Measurements from ENCODE around the gene ANLN.
"Not testable (repeated sequence)": the region's sequence is repeated elsewhere in the genome, so short reads cannot be mapped to it uniquely, and the experiment has no call there.

ANLN gene

GRCh38 chr7:36486336-36486735, 96.7 kb downstream of the ANLN start:
- in situ Hi-C loops (cut with HindIII; ENCODE audit: low pct_ligation_motif_present, low pct_unique_long_range_greater_than_20kb, low sequenced_read_pairs) = loop anchor here (25.0 kb wide), 3 partner anchors 126 to 726 kb away; no protein-coding TSS in a partner anchor
- no peak for DNase-seq

DNA sequence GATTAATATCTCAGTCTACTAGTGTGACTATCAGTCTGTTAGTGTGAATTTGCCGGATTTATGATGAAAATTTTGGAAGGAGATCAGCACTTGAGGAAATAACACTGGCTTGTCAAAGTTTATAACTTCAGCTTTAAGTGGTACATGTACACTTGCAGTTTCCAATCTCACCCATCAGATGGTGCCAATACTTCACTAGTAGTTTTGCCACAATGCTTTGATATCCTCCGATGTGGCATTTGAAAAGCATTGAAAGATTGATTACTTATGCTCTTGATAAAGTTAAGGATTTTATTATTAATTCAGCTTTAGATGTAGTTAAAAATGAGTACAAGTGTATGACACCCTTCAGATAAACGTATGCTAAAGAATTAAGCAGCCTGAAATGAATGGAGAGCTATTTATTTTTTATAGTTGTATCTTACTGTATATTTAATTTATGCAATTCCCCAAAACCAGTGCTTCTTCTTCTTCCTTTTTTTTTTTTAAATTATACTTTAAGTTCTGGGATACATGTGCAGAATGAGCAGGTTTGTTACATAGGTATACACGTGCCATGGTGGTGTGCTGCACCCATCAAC, 98.2 kb downstream of the ANLN start:
- in situ Hi-C loops (cut with HindIII; ENCODE audit: low pct_ligation_motif_present, low pct_unique_long_range_greater_than_20kb, low sequenced_read_pairs) = loop anchor here (25.0 kb wide), 3 partner anchors 124 to 724 kb away; no protein-coding TSS in a partner anchor
- DNase-seq = peak; percentile 81

DNA sequence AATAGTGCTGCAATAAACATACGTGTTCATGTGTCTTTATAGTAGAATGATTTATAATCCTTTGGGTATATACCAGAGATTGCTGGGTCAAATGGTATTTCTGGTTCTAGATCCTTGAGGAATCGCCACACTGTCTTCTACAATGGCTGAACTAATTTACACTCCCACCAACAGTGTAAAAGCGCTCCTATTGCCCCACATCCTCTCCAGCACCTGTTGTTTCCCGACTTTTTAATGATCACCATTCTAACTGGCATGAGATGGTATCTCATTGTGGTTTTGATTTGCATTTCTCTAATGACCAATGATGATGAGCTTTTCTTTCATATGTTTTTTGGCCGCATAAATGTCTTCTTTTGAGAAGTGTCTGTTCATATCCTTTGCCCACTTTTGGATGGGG, 99.0 kb downstream of the ANLN start:
- in situ Hi-C loops (cut with HindIII; ENCODE audit: low pct_ligation_motif_present, low pct_unique_long_range_greater_than_20kb, low sequenced_read_pairs) = loop anchor here (25.0 kb wide), 3 partner anchors 124 to 724 kb away; no protein-coding TSS in a partner anchor
- not testable (repeated sequence) for DNase-seq

DNA sequence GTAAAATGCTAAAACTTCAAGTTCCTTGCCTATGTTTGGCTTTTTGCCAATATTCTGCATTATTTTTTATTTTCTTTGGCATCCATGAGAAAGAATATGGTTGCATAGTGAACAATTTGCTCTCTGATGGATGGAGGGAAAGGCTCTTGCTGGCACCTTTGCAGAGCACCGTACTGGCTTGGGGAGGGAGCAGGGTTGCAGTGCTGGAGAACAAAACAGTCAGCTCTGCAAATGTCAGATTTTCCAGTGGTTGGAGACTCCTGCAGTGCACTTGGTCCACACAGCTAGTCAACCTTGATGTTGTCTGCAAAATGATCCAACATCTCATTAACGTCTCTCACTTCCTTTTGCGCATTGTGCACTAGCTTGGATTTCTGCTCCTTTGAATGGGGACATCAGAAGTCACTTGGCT, 100.8 kb downstream of the ANLN start:
- in situ Hi-C loops (cut with HindIII; ENCODE audit: low pct_ligation_motif_present, low pct_unique_long_range_greater_than_20kb, low sequenced_read_pairs) = loop anchor here (25.0 kb wide), 3 partner anchors 122 to 722 kb away; no protein-coding TSS in a partner anchor
- DNase-seq = no peak

DNA sequence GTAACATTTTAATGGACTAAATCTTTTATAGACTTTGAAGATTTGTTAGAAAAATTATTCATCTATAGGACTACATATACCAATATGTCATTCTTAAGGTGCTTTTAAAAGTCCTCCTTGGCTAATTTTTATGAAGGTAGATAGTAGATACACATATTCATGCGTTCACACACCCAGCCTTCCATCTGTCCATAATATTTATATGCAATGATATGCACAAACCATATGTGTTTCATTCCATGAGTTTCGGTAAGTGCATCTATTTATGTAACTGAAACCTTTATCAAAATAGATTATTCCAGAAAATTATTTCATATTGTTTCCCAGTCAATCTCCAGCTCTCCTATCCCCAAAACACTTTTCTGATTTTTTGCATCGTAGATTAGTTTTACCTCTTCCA, 101.7 kb downstream of the ANLN start:
- in situ Hi-C loops (cut with HindIII; ENCODE audit: low pct_ligation_motif_present, low pct_unique_long_range_greater_than_20kb, low sequenced_read_pairs) = loop anchor here (25.0 kb wide), 3 partner anchors 121 to 721 kb away; no protein-coding TSS in a partner anchor
- no peak for DNase-seq

DNA sequence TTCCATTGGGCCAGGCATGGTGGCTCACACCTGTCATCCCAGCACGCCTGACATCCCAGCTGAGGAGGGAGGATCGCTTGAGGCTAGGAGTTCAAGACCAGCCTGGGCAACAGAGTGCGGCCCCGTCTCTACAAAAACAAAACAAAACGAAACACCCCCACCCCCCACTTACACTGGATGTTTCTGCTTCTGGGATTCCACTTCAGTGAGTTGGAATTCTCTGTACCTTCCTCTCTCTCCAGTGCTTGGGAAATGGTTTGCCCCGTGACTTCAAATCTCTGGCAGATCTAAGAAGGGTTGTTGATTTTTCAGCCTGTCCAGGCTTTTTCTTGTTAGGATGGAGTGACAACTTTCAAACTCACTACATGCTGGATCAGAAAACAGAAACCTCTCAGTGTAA, 106.9 kb downstream of the ANLN start:
- in situ Hi-C loops (cut with HindIII; ENCODE audit: low pct_ligation_motif_present, low pct_unique_long_range_greater_than_20kb, low sequenced_read_pairs) = loop anchor here (25.0 kb wide), 3 partner anchors 116 to 716 kb away; no protein-coding TSS in a partner anchor
- DNase-seq = no peak

GRCh38 chr7:36497176-36497575, 107.5 kb downstream of the ANLN start:
- in situ Hi-C loops (cut with HindIII; ENCODE audit: low pct_ligation_motif_present, low pct_unique_long_range_greater_than_20kb, low sequenced_read_pairs) = loop anchor here (25.0 kb wide), 3 partner anchors 115 to 715 kb away; no protein-coding TSS in a partner anchor
- DNase-seq = not testable (repeated sequence)

DNA sequence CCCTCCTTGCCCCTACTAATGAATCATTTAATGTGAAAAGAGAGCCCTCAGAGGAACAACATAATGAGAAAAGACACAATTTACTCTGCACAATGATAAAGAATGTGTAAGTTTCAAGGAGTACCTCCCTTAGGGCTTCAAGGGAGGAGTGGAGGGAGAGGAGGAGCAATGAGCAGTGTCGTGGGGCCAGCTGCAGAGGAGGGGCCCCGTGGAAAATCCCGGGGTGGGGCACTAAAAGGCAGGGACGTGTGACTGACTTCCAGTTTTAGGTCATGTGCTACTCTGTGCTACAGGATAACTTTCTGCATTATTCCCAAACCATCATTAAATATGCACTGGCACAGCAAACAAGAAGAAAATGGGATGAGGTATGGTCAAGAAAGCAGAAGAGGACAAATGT, 108.1 kb downstream of the ANLN start:
- in situ Hi-C loops (cut with HindIII; ENCODE audit: low pct_ligation_motif_present, low pct_unique_long_range_greater_than_20kb, low sequenced_read_pairs) = loop anchor here (25.0 kb wide), 3 partner anchors 115 to 715 kb away; no protein-coding TSS in a partner anchor

More for the DNA sequence above, 108.1 kb downstream of the ANLN start:
- no peak for DNase-seq

Measured in ACHN (cell line).